ENCODE measurements around the gene CFAP53. TPM values are rescaled to one million over a fixed set of nuclear protein-coding genes. Genes with fewer than 3 reads are reported as not detected.
A peak's percentile ranks its signal among the peaks of the same experiment; 100 is the strongest.

Gene CFAP53
- total RNA-seq, 1 donor from 2014 or later, result 0.68 TPM

- no peak overlapping the region for H3K27ac Mint-ChIP-seq (ENCODE audit: unreplicated experiment)
- Histone ChIP-seq H3K27me3 (ENCODE audit: insufficient read depth, low read length) (peaks cover 52% of the 10 kb centered on the region), H2AFZ (ENCODE audit: low read depth, low read length) (no peak overlapping the region), H3K36me3 (ENCODE audit: insufficient read depth, low read length) (no peaks in the 10 kb centered on the region), H3K27ac (ENCODE audit: low read depth, low read length) (no peak overlapping the region), H3K9me3 (ENCODE audit: insufficient read depth, low read depth, low read length) (no peaks in the 10 kb centered on the region), H3K9ac (ENCODE audit: low read length) (no peak overlapping the region), H3K4me2 (ENCODE audit: low read length) (no peak overlapping the region), H3K4me3 (ENCODE audit: insufficient read depth, low read depth, low read length) (no peak overlapping the region), H3K79me2 (ENCODE audit: insufficient read depth, low read length) (no peaks in the 10 kb centered on the region), H3K4me1 (ENCODE audit: insufficient read depth, low read length) (no peaks in the 10 kb centered on the region), H4K20me1 (ENCODE audit: insufficient read depth, low read length) (no peaks in the 10 kb centered on the region)
- no peaks in the 10 kb centered on the region for H3K36me3 Mint-ChIP-seq (ENCODE audit: low read depth, unreplicated experiment)
- FAIRE-seq (no peak), DNase-seq (ENCODE audit: low read depth) (no peak)
- H3K4me1 Mint-ChIP-seq (ENCODE audit: low read depth, unreplicated experiment), result no peaks in the 10 kb centered on the region
- peaks cover 2% of the 10 kb centered on the region for H3K9me3 Mint-ChIP-seq (ENCODE audit: unreplicated experiment)
- peaks cover 50% of the 10 kb centered on the region for H3K27me3 Mint-ChIP-seq (ENCODE audit: low read depth, unreplicated experiment)
- TF ChIP-seq CTCF (IDR thresholded peaks at IDR 0.05; ENCODE audit: insufficient read depth, low read depth, low read length), result no peak
- no peak for TF ChIP-seq EZH2 (IDR thresholded peaks at IDR 0.05; ENCODE audit: insufficient read depth, low read length)
- no peak overlapping the region for H3K4me3 Mint-ChIP-seq (ENCODE audit: unreplicated experiment)
Observed at GRCh38 chr18:50199346-50199855, 66.9 kb downstream of the CFAP53 start.

GRCh38 chr18:50196261-50196660 is 70.0 kb downstream of the CFAP53 start:
- H3K27ac ChIP-seq (ENCODE audit: low read depth, low read length), result no peak overlapping the region

More at GRCh38 chr18:50196261-50196660, 70.0 kb downstream of the CFAP53 start:
- H3K36me3 Mint-ChIP-seq (ENCODE audit: low read depth, unreplicated experiment), result no peaks in the 10 kb centered on the region
- peaks cover 38% of the 10 kb centered on the region for H3K27me3 Mint-ChIP-seq (ENCODE audit: low read depth, unreplicated experiment)
- H3K36me3 ChIP-seq (ENCODE audit: insufficient read depth, low read length), result no peaks in the 10 kb centered on the region
- H2AFZ ChIP-seq (ENCODE audit: low read depth, low read length), result no peak overlapping the region
- DNase-seq (ENCODE audit: low read depth) (no peak), FAIRE-seq (no peak)
- no peaks in the 10 kb centered on the region for H3K4me1 ChIP-seq (ENCODE audit: insufficient read depth, low read length)
- no peak overlapping the region for H3K9ac ChIP-seq (ENCODE audit: low read length)
- no peak overlapping the region for H3K4me2 ChIP-seq (ENCODE audit: low read length)
- no peak overlapping the region for H3K4me3 ChIP-seq (ENCODE audit: insufficient read depth, low read depth, low read length)
- H3K79me2 ChIP-seq (ENCODE audit: insufficient read depth, low read length), result no peaks in the 10 kb centered on the region
- H4K20me1 ChIP-seq (ENCODE audit: insufficient read depth, low read length), result no peaks in the 10 kb centered on the region
- H3K4me3 Mint-ChIP-seq (ENCODE audit: unreplicated experiment), result peak overlapping the region; percentile 58
- H3K27me3 ChIP-seq (ENCODE audit: insufficient read depth, low read length), result peaks cover 66% of the 10 kb centered on the region
- H3K27ac Mint-ChIP-seq (ENCODE audit: unreplicated experiment), result no peak overlapping the region
- no peaks in the 10 kb centered on the region for H3K9me3 ChIP-seq (ENCODE audit: insufficient read depth, low read depth, low read length)
- no peak for TF ChIP-seq CTCF (IDR thresholded peaks at IDR 0.05; ENCODE audit: insufficient read depth, low read depth, low read length)
- no peak for TF ChIP-seq EZH2 (IDR thresholded peaks at IDR 0.05; ENCODE audit: insufficient read depth, low read length)
- H3K9me3 Mint-ChIP-seq (ENCODE audit: unreplicated experiment), result no peaks in the 10 kb centered on the region
- H3K4me1 Mint-ChIP-seq (ENCODE audit: low read depth, unreplicated experiment), result no peaks in the 10 kb centered on the region

All from astrocyte (in vitro differentiated cells and primary cell).